GM18526 (cell line): ENCODE results near the gene AHCTF1.

ENCODE experiments used
- POLR2A ChIP-seq: IDR thresholded peaks from 3 replicates; pipeline ENCODE4 v1.6.1; 2011; ENCODE audit not compliant: insufficient read length; ENCODE audit errors: extremely low read depth

AHCTF1 gene

DNA sequence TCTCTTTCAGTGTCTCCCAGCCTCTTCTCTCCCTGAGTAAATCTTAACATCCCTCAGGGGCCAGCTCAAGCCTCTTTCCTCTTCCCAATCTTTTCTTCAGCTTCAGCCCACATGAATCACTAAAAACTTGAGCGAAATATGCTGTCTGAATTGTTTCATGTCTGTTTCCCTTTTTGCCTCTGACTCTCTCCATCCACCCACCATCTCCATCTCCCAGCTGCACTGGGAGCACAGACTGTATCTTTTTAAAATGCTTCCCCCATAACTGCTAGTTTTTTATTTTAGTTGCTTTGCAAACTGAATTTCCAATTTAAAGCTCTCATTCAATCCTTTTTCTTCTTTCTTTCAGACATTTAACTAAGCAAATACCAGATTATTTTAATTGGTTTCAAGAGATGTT lies 3.0 kb upstream of the AHCTF1 start:
- no peak for TF ChIP-seq POLR2A

DNA sequence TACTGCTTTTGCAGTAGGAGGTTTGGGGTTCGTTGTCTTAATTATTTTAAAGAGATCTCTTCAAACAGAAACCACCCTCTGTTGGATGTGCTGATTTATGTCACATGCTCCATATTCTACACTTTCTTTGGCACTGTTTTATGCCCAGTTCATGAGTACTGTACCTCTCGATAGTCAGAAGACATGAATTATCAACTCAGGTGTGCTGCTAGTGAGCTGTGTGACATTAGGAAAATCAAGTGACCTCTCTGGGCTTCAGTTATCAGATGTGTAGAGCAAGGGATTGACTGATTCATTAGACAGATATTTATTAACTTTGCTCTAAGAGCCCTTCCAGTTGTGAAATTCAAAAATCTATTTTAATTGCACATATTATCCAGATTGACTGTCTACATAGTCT lies 2.1 kb upstream of the AHCTF1 start:
- no peak for TF ChIP-seq POLR2A

DNA sequence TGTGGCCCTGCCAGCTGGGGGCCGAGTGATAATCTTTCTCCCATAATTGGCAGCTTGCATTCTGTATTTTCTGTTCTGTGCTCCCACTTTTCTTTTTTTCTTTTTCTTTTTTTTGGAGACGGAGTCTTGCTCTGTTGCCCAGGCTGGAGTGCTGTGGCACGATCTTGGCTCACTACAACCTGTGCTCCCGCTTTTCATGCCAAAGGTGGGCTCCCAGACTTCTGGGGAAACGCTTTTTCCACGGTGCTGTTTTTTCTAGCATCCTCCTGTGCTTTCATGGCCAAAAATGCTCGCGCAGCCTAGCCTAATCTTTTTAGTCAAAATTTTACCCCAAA lies 585 bp upstream of the AHCTF1 start:
- TF ChIP-seq POLR2A, result no peak

DNA sequence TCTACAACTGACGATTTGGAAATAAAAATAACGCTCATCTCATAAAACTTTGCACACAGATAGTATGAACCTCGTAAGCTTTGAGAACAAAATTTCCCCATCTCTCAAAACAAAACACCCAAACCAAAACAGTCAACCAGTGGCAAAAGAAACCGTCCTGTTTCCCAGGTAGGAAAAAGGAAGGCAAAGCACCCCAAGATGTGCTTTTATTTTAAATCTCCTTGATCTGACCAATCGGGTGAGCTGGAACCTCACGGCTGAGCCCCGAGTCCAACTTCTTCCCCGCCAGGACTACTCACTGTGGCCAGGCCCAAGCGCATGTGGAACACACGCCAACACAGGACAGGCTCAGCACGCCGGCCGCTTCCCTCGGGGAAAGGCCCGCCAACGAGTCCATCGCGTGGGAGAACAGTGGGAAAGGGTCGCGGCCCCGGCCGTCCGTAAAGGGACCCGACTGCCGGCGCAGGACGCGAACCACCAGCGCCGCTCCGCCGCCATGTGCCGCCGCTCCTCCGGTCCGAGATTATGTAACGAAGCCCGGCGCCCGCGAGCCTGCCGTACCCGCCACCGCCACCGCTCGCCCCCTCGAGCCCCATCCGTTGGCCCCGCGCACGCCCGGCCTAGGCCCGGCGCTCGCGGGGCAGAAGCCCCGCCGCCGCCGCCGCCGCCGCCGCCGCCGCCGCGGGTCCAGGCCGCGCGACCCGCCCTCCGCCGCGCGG lies 759 bp downstream of the AHCTF1 start:
- TF ChIP-seq POLR2A, result peak; percentile 16

DNA sequence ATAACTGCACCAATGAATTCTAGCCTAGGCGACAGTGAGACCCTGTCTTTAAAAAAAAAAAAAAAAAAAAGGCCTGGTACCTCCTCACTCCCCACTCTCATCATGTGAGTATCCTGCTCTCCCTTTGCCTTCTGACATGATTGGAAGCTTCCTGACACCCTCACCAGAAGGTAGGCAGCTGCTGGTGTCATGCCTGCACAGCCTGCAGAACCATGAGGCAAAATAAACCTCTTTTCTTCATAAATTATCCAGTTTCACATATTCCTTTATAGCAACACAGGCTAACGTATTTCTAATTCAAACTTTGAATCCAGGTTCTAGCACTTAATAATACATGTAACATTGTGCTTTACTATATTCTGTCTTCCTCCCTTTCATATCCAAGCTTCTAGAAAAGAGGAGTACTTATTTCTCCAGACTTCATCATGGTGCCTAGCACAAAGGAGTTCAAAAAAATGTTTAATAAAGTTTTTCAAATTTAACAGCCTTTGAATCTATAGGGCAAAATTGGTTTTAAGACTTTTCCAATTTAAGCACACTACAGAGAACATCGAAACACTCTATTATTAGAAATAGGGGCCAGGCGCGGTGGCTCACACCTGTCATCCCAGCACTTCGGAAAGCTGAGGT lies 5.6 kb downstream of the AHCTF1 start:
- no peak for TF ChIP-seq POLR2A

DNA sequence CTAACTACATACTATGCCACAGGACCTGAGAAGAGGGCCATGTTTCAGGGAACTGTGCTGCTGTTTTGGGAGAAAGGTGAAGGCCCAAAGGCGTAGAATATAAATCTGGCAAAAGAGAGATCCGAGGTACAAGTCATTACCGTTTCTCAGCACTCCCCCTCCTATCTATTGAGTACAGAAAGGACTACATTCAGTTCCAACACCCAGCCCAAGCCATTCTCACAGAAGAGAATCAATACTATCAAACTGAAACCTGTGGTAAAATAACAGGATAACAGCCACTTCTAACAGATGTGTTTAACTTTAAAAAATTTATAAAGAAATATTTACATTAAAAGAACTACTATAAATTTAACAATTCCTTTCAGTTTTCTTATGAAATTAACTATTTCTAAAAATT lies 7.8 kb downstream of the AHCTF1 start:
- no peak for TF ChIP-seq POLR2A

DNA sequence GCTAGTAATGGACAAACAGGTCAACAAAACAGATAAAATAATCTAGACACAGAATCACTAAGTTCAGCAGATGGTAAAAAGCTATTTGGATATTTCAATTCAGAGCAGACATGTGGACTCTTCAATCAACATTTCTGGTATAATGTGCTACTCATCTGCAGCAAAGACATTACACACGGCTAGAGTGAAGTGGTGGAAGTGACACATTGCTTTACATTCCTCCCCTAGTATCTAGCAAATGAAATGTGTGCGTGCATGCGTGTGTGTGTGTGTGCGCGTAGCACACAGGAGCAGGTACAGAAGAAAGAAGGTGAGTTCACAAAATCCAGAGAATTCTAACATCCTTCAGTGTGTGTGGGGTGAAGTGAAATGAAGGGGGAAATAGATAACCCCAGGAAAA lies 8.3 kb downstream of the AHCTF1 start:
- TF ChIP-seq POLR2A, result no peak

DNA sequence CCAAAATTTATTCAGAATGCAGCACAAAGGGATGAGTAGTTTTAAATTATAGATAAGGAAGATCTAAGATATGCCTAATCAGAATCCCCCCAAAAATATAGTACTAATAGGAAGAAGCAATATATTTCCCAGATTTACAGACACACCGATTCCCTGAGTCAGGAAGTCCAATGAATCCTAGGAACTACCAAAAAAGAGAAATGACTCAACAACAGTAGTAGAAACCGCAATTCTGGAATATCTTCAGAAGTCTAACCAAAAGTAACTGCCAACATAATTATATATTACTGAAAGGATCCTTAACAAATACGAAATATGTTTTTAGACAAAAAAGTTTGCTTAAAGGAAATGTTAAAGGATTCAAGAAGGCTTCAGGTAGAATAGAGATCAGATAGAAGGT lies 10.3 kb downstream of the AHCTF1 start:
- no peak for TF ChIP-seq POLR2A

DNA sequence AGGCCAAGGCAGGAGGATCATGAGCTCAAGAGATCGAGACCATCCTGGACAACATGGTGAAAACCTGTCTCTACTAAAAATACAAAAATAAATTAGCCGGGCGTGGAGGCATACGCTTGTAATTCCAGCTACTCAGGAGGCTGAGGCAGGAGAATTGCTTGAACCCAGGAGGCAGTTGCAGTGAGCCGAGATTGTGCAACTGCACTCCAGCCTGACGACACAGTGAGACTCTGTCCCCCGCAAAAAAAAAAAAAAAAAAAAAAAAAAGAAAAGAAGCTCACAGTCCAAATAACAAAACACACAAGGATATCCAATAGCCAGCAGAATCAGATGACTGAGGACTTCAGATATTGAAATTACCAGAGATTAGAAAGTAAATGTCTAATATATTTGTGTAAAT lies 11.8 kb downstream of the AHCTF1 start:
- no peak for TF ChIP-seq POLR2A

DNA sequence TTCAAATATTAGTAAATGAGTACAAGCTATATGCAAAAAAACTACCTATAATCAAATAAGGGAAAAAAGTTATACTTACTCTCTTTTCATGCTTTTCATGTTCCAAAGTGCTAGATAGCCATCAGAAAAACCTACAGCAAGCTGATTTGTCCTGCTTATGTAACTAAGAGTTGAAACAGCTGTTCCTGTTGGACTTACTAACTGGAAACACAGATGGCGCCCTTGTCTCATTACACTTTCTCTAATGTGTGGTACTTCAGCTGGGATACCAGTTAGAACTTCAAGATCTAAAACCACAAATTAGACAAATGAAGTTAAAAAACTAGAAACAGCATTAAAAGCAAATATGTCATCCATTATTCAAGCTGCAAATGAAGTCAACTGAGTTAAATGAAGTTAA lies 24.3 kb downstream of the AHCTF1 start:
- no peak for TF ChIP-seq POLR2A

DNA sequence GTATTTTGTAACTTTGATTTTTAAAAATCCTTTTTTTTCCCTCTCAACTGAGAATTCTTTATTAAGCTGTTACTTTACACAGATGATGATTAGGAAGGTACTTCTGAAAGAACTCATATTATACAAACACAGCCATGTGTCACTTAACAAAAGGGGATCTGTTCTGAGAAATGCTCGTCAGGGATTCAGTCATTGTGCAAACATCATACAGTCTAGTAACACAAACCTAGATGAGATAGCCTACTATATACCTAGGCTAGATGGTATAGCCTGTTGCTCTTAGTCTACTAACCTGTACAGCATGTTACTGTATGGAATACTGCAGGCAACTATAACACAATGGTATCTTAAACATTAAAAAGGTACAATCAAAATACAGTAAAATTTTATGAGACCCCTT lies 24.9 kb downstream of the AHCTF1 start:
- no peak for TF ChIP-seq POLR2A

DNA sequence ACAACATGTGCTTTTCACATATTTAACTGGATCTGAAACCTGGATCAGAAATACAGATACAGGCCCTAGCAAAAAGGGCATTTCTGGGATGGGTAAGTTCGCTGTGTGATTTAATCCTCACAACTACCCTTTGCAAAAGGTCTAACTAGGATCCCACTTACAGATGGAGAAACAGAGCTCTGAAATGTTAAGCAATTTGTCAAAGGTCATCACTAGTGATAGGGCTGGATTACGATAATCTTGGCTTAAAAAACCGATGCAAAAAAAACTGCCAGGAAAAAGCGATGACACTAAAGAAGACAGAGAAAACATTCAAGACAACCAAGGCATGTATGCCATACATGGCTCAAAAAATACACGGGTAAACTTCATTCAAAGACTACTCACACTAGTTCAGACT lies 29.9 kb downstream of the AHCTF1 start:
- TF ChIP-seq POLR2A, result no peak

DNA sequence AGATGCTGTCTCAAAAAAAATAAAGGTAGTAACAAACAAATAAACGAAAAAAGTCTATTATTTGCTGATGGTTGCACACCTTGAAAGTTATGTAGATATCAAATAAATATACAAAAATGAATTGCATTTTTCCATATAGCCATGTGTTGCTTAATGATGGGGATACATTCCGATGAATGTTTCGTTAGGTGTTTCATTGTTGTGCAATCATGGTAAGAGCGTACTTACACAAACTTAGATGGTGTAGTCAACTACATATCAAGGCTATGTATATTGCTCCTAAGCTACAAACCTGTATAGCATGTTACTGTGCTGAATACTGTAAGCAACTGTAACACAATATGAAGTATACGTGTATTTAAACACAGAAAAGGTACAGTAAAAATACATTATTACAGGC lies 34.4 kb downstream of the AHCTF1 start:
- TF ChIP-seq POLR2A, result no peak

DNA sequence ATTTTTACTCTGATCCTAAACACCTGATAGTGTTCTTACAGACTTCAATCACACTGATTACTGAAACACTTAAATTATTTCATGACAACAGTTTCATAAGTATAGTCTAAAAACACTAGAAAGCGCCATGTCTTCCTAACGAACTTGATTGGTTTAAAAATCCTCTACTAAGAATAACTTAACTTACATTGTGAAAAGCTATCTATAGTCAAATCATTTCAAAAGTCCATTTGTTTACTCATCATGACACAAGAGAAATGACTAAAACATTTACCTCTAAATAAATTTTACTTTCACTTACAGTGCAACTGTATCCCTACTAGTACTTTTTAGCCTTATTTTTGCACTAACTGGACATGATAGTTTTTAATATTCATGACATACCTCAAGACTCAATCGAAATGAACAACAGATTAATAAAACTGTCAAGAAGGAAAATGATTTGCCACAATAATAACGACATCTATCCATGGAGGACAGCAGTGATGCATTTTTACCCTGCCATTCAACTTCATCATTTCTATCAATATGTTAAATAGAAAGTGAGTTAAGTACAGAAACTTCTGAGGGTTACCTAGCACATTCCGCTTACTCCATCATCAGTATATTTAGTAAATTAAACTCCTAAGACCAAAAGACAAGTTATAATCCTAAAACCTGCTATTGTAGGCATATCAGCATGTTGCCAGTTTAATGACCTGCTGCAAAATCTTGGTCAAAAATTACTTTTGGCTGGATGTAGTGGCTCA lies 38.4 kb downstream of the AHCTF1 start:
- no peak for TF ChIP-seq POLR2A

DNA sequence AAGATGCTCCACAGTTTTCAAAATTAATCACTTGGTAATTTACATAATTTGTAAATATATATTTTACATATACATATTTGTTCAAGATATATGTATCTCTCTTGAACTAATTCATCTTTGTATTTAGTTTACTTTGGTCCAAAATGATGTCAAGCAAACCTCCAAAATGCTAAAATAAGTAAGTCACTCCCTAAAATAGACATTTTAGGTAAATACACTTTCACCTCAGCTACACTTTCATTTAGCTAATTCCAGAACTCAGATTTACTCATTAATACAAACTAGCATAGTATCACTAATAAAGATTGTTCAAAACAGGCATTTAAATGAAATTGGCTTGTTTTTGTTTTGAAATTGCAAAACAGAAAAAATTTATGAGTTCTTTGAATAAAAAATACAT lies 40.6 kb downstream of the AHCTF1 start:
- no peak for TF ChIP-seq POLR2A

DNA sequence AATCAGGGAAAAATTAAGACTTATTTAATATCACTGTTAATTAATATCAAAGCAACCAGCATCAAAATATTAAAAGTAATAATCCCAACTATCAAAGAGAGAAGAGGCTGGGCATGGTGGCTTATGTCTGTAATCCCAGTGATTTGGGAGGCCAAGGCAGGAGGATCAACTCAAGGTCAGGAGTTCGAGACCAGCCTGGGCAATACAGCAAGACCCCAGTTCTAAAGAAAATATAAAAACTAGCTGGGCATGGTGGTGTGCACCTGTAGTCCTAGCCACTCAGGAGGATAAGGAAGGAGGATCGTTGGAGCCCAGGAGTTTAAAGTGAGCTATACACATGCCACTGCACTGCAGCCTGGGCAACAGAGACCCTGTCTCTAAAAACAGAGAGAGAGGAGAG lies 43.2 kb downstream of the AHCTF1 start:
- no peak for TF ChIP-seq POLR2A
